GM23338 (cell line): Measurements from ENCODE around the gene CCL20. TPM values are rescaled to one million over a fixed set of nuclear protein-coding genes. Genes with fewer than 3 reads are reported as not detected.

Experiments used
- ATAC-seq: fragments of 200-7000 bp; cut with Tn5 transposase; 3 replicates; pipeline ENCODE4 v1.9.1; 2020
- DNase-seq: peaks from one replicate; pipeline ENCODE4 v3.0.0-alpha.2; 2015; ENCODE audit warnings: low spot score
- H2AFZ ChIP-seq: fragments of 200-600 bp; sonication (generic); 2 replicates; pipeline ENCODE4 v1.8.0; 2016; ENCODE audit warnings: antibody characterized with exemption, mild to moderate bottlenecking, moderate library complexity
- H3F3A ChIP-seq: fragments of 200-600 bp; sonication (generic); replicated peaks from 2 replicates; pipeline ENCODE4 v1.8.0; 2017; ENCODE audit warnings: antibody characterized with exemption, mixed run types, low read depth
- H3K27ac ChIP-seq: fragments of 200-600 bp; sonication (generic); 2 replicates; pipeline ENCODE4 v1.6.1; 2016; ENCODE audit warnings: low read depth
- H3K27me3 ChIP-seq: fragments of 200-600 bp; sonication (generic); 2 replicates; pipeline ENCODE4 v1.8.0; 2016; ENCODE audit warnings: mild to moderate bottlenecking, mixed run types, moderate library complexity; ENCODE audit not compliant: insufficient read depth
- H3K36me3 ChIP-seq: fragments of 200-600 bp; sonication (generic); 2 replicates; pipeline ENCODE4 v1.8.0; 2016; ENCODE audit warnings: mild to moderate bottlenecking; ENCODE audit not compliant: insufficient read depth
- H3K4me1 ChIP-seq: fragments of 200-600 bp; sonication (generic); 2 replicates; pipeline ENCODE4 v1.8.0; 2016; ENCODE audit warnings: mild to moderate bottlenecking, moderate library complexity; ENCODE audit not compliant: insufficient read depth
- H3K4me2 ChIP-seq: fragments of 200-600 bp; sonication (generic); 2 replicates; pipeline ENCODE4 v1.7.1; 2017; ENCODE audit warnings: mixed run types
- H3K4me3 ChIP-seq: fragments of 200-600 bp; sonication (generic); 2 replicates; pipeline ENCODE4 v1.6.1; 2016; ENCODE audit warnings: mixed run types
- H3K79me2 ChIP-seq: fragments of 200-600 bp; sonication (generic); replicated peaks from 2 replicates; pipeline ENCODE4 v1.8.0; 2017; ENCODE audit warnings: mild to moderate bottlenecking; ENCODE audit not compliant: insufficient read depth
- H3K9me2 ChIP-seq: fragments of 200-600 bp; sonication (generic); 2 replicates; pipeline ENCODE4 v1.8.0; 2017; ENCODE audit not compliant: insufficient read depth
- H4K20me1 ChIP-seq: fragments of 200-600 bp; sonication (generic); replicated peaks from 2 replicates; pipeline ENCODE4 v1.8.0; 2017; ENCODE audit warnings: mild to moderate bottlenecking; ENCODE audit not compliant: insufficient read depth
- H3K27ac Mint-ChIP-seq: 2 replicates; pipeline ENCODE4 v1.8.0; 2020; ENCODE audit warnings: inconsistent platforms, mild to moderate bottlenecking, moderate library complexity, mixed read lengths
- H3K27me3 Mint-ChIP-seq: 3 replicates; pipeline ENCODE4 v1.8.0; 2022; ENCODE audit warnings: low read depth, mild to moderate bottlenecking, moderate library complexity, mixed read lengths, inconsistent platforms; ENCODE audit not compliant: insufficient read depth, poor library complexity
- H3K36me3 Mint-ChIP-seq: 3 replicates; pipeline ENCODE4 v1.8.0; 2021; ENCODE audit warnings: low read depth, mild to moderate bottlenecking, inconsistent platforms, moderate library complexity, mixed read lengths
- H3K4me1 Mint-ChIP-seq: 3 replicates; pipeline ENCODE4 v1.8.0; 2020; ENCODE audit warnings: mild to moderate bottlenecking, inconsistent platforms, mixed read lengths
- H3K4me3 Mint-ChIP-seq: 3 replicates; pipeline ENCODE4 v1.8.0; 2021; ENCODE audit warnings: moderate library complexity, mild to moderate bottlenecking, inconsistent platforms, mixed read lengths
- H3K9me3 Mint-ChIP-seq: 3 replicates; pipeline ENCODE4 v1.8.0; 2020; ENCODE audit warnings: moderate library complexity, mild to moderate bottlenecking, inconsistent platforms, mixed read lengths
- EZH2 ChIP-seq: fragments of 200-600 bp; sonication (generic); IDR thresholded peaks from one replicate; pipeline ENCODE4 v1.8.0; 2017; ENCODE audit warnings: antibody characterized with exemption, mild to moderate bottlenecking, low read depth; ENCODE audit not compliant: unreplicated experiment
- JUNB ChIP-seq: IDR thresholded peaks from one replicate; pipeline ENCODE4 v1.6.1; 2016; ENCODE audit warnings: antibody characterized with exemption; ENCODE audit not compliant: unreplicated experiment
- polyA plus RNA-seq: library from polyadenylated mRNA; unstranded; fragments of >200 nt; fragmentation: Nextera tagmentation; extraction: Ambion mirVana; gene quantifications from 2 replicates; pipeline ENCODE4 v1.2.1, GENCODE V29; 2016
- total RNA-seq: library from RNA; depleted of rRNA; stranded (reverse); fragments of >200 nt; shearing (Covaris generic); gene quantifications from 2 replicates; pipeline ENCODE4 v1.2.3, GENCODE V29; 2014
- TF ChIP-seq, protein P1 (sequence below): fragments of 250-450 bp; sonication (Bioruptor Pico); IDR thresholded peaks from 2 replicates; pipeline ENCODE4 v1.5.0; 2020; ENCODE audit warnings: mild to moderate bottlenecking, moderate library complexity

The CCL20 gene
- total and polyA plus RNA-seq, 2 experiments from 2014 or later: not detected

GRCh38 chr2:227848146-227848545 is 34.5 kb downstream of the CCL20 start (continued):
- TF ChIP-seq, protein P1, sequence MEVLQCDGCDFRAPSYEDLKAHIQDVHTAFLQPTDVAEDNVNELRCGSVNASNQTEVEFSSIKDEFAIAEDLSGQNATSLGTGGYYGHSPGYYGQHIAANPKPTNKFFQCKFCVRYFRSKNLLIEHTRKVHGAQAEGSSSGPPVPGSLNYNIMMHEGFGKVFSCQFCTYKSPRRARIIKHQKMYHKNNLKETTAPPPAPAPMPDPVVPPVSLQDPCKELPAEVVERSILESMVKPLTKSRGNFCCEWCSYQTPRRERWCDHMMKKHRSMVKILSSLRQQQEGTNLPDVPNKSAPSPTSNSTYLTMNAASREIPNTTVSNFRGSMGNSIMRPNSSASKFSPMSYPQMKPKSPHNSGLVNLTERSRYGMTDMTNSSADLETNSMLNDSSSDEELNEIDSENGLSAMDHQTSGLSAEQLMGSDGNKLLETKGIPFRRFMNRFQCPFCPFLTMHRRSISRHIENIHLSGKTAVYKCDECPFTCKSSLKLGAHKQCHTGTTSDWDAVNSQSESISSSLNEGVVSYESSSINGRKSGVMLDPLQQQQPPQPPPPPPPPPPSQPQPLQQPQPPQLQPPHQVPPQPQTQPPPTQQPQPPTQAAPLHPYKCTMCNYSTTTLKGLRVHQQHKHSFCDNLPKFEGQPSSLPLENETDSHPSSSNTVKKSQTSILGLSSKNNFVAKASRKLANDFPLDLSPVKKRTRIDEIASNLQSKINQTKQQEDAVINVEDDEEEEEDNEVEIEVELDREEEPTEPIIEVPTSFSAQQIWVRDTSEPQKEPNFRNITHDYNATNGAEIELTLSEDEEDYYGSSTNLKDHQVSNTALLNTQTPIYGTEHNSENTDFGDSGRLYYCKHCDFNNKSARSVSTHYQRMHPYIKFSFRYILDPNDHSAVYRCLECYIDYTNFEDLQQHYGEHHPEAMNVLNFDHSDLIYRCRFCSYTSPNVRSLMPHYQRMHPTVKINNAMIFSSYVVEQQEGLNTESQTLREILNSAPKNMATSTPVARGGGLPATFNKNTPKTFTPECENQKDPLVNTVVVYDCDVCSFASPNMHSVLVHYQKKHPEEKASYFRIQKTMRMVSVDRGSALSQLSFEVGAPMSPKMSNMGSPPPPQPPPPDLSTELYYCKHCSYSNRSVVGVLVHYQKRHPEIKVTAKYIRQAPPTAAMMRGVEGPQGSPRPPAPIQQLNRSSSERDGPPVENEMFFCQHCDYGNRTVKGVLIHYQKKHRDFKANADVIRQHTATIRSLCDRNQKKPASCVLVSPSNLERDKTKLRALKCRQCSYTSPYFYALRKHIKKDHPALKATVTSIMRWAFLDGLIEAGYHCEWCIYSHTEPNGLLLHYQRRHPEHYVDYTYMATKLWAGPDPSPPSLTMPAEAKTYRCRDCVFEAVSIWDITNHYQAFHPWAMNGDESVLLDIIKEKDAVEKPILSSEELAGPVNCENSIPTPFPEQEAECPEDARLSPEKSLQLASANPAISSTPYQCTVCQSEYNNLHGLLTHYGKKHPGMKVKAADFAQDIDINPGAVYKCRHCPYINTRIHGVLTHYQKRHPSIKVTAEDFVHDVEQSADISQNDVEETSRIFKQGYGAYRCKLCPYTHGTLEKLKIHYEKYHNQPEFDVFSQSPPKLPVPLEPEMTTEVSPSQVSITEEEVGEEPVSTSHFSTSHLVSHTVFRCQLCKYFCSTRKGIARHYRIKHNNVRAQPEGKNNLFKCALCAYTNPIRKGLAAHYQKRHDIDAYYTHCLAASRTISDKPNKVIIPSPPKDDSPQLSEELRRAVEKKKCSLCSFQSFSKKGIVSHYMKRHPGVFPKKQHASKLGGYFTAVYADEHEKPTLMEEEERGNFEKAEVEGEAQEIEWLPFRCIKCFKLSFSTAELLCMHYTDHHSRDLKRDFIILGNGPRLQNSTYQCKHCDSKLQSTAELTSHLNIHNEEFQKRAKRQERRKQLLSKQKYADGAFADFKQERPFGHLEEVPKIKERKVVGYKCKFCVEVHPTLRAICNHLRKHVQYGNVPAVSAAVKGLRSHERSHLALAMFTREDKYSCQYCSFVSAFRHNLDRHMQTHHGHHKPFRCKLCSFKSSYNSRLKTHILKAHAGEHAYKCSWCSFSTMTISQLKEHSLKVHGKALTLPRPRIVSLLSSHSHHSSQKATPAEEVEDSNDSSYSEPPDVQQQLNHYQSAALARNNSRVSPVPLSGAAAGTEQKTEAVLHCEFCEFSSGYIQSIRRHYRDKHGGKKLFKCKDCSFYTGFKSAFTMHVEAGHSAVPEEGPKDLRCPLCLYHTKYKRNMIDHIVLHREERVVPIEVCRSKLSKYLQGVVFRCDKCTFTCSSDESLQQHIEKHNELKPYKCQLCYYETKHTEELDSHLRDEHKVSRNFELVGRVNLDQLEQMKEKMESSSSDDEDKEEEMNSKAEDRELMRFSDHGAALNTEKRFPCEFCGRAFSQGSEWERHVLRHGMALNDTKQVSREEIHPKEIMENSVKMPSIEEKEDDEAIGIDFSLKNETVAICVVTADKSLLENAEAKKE (CRISPR knock-in tag): no peak

GRCh38 chr2:227848586-227848985 is 34.9 kb downstream of the CCL20 start:
- no peak overlapping the region for H3K4me3 ChIP-seq
- no peaks in the 10 kb centered on the region for H3K27me3 ChIP-seq
- no peaks in the 10 kb centered on the region for H3F3A ChIP-seq
- peak overlapping the region; percentile 81; the same call in 1 of the 2 replicates for H2AFZ ChIP-seq
- 0 out of 2 replicates have a peak, but pooled peaks cover 5% of the 10 kb centered on the region for H3K9me2 ChIP-seq
- peaks cover 11% of the 10 kb centered on the region; the same call in 1 of the 2 replicates for H3K4me1 ChIP-seq
- H3K36me3 Mint-ChIP-seq: no peaks in the 10 kb centered on the region
- H3K79me2 ChIP-seq: no peaks in the 10 kb centered on the region
- no peaks in the 10 kb centered on the region for H3K36me3 ChIP-seq
- 0 out of 2 replicates have a peak overlapping the region, but pooled peaks have one; percentile 16 for H3K4me2 ChIP-seq
- no peak overlapping the region for H3K27ac ChIP-seq
- H3K4me1 Mint-ChIP-seq: peaks cover 21% of the 10 kb centered on the region
- no peak overlapping the region for H3K27ac Mint-ChIP-seq
- DNase-seq: peak; percentile 21
- H4K20me1 ChIP-seq: no peaks in the 10 kb centered on the region
- peaks cover 3% of the 10 kb centered on the region; the same call in 1 of the 3 replicates for H3K9me3 Mint-ChIP-seq
- no peak for TF ChIP-seq JUNB
- ATAC-seq: no peak
- no peak overlapping the region for H3K4me3 Mint-ChIP-seq
- H3K27me3 Mint-ChIP-seq: peaks cover 4% of the 10 kb centered on the region

- Mint-ChIP-seq H3K27ac (no peak overlapping the region), H3K4me1 (peaks cover 21% of the 10 kb centered on the region), H3K27me3 (peaks cover 4% of the 10 kb centered on the region), H3K36me3 (no peaks in the 10 kb centered on the region), H3K9me3 (no peaks in the 10 kb centered on the region; the same call in 2 of the 3 replicates), H3K4me3 (no peak overlapping the region)
- Histone ChIP-seq H3K4me3 (no peak overlapping the region), H3K79me2 (no peaks in the 10 kb centered on the region), H4K20me1 (no peaks in the 10 kb centered on the region), H3K4me2 (no peak overlapping the region), H3K36me3 (no peaks in the 10 kb centered on the region), H3K9me2 (peaks cover 15% of the 10 kb centered on the region; the same call in 1 of the 2 replicates), H3K27ac (no peak overlapping the region), H2AFZ (no peak overlapping the region), H3F3A (no peaks in the 10 kb centered on the region), H3K4me1 (peaks cover 11% of the 10 kb centered on the region; the same call in 1 of the 2 replicates), H3K27me3 (no peaks in the 10 kb centered on the region)
- no peak for ATAC-seq
- no peak for DNase-seq
- TF ChIP-seq, protein P1 (CRISPR knock-in tag): no peak
- no peak for TF ChIP-seq EZH2
Observed at GRCh38 chr2:227849906-227850305, 36.3 kb downstream of the CCL20 start.
